Measurements from ENCODE around the gene KHDC1L. TPM values are rescaled to one million over a fixed set of nuclear protein-coding genes. Genes with fewer than 3 reads are reported as not detected.
"Not testable (repeated sequence)": the region's sequence is repeated elsewhere in the genome, so short reads cannot be mapped to it uniquely, and the experiment has no call there.

The KHDC1L gene, protein sequence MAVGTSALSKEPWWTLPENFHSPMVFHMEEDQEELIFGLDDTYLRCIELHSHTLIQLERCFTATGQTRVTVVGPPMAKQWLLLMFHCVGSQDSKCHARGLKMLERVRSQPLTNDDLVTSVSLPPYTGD
- 4.4 and 5.8 TPM in 2 replicates for total RNA-seq (2014; rRNA removed; shearing (Covaris generic); ENCODE audit: low replicate concordance)

DNA sequence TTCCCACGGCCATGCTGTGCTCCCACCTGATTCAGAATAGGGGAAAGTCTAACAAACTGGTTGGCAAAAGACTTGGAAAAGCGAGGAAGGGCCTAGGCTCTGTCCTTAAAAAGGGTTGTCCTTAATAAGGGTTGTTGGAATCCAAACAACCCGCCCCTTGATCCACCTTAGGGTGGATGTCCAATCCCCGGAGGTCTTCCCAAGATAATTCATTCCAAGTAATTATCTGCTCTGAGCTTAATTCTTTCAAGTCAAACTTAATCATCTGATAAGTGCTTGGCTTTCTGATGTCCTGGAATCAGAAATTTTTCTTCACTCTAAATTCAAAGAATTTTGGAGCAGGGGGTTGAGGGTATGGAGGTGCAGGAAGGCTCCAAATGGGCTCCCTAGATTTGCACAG, at the start of gene KHDC1L:
Gene KHDC1L (minus strand): TSS at position 101 of the 400 bp plus-strand sequence. CDS start 88 bp downstream, at position 13.
- H3K9ac ChIP-seq (ENCODE audit: low read length) = no peak within 1 kb of the TSS
- H2AFZ ChIP-seq (ENCODE audit: low read length) = no peak within 1 kb of the TSS
- no peaks in the 10 kb centered on the region for H3K9me2 ChIP-seq (replicated peaks; ENCODE audit: insufficient read depth, low read length)
- H3K4me1 ChIP-seq (ENCODE audit: low read length) = peaks cover 6% of the 10 kb centered on the region; the same call in 1 of the 2 replicates
- no peak within 1 kb of the TSS for H3K4me3 ChIP-seq (ENCODE audit: low read length)
- no peak for DNase-seq
- no peaks in the 10 kb centered on the region for H4K20me1 ChIP-seq (ENCODE audit: insufficient read depth, low read depth, low read length)
- H3K27ac ChIP-seq (ENCODE audit: low read length) = no peak within 1 kb of the TSS
- no peak within 1 kb of the TSS for H3K4me2 ChIP-seq (ENCODE audit: low read depth, low read length, poor library complexity, severe bottlenecking)
- no peaks in the 10 kb centered on the region for H3K36me3 ChIP-seq (ENCODE audit: insufficient read depth, low read length)
- H3K27me3 ChIP-seq (ENCODE audit: low read length) = no peaks in the 10 kb centered on the region
- no peaks in the 10 kb centered on the region for H3K79me2 ChIP-seq (ENCODE audit: low read length)
- no peaks in the 10 kb centered on the region for H3K9me3 ChIP-seq (ENCODE audit: low read length)

DNA sequence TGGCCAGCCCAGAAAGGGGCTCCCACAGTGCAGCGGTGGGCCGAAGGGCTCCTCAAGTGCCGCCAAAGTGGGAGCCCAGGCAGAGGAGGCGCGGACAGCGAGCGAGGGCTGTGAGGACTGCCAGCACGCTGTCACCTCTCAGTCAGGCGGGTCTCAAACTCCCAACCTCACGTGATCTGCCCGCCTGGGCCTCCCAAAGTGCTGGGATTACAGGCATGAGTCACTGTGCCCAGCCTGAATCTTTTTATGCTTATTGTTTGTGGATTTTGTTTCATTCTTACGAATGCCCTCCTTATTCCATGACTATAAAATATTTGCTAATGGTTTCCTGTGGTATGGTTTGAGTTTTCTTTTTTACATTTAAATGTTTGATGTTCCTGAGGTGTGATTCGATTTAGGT, 44.0 kb upstream of the KHDC1L start:
- peaks cover 13% of the 10 kb centered on the region for H3K4me1 ChIP-seq (ENCODE audit: low read length)
- not testable (repeated sequence) for H3K27ac ChIP-seq (ENCODE audit: low read length); DNase-seq; H3K9me2 ChIP-seq (replicated peaks; ENCODE audit: insufficient read depth, low read length); H3K36me3 ChIP-seq (ENCODE audit: insufficient read depth, low read length); H3K27me3 ChIP-seq (ENCODE audit: low read length); H2AFZ ChIP-seq (ENCODE audit: low read length); H3K9me3 ChIP-seq (ENCODE audit: low read length); H3K4me3 ChIP-seq (ENCODE audit: low read length); H3K9ac ChIP-seq (ENCODE audit: low read length); H3K4me2 ChIP-seq (ENCODE audit: low read depth, low read length, poor library complexity, severe bottlenecking); H4K20me1 ChIP-seq (ENCODE audit: insufficient read depth, low read depth, low read length)
- peaks cover 39% of the 10 kb centered on the region for H3K79me2 ChIP-seq (ENCODE audit: low read length)

- H3K27me3 ChIP-seq (ENCODE audit: low read length); H2AFZ ChIP-seq (ENCODE audit: low read length); H3K4me2 ChIP-seq (ENCODE audit: low read depth, low read length, poor library complexity, severe bottlenecking); H3K27ac ChIP-seq (ENCODE audit: low read length); H4K20me1 ChIP-seq (ENCODE audit: insufficient read depth, low read depth, low read length); H3K36me3 ChIP-seq (ENCODE audit: insufficient read depth, low read length); H3K9ac ChIP-seq (ENCODE audit: low read length); H3K9me3 ChIP-seq (ENCODE audit: low read length); H3K4me3 ChIP-seq (ENCODE audit: low read length); H3K9me2 ChIP-seq (replicated peaks; ENCODE audit: insufficient read depth, low read length); DNase-seq: not testable (repeated sequence)
- Histone ChIP-seq H3K79me2 (ENCODE audit: low read length) (peaks cover 41% of the 10 kb centered on the region), H3K4me1 (ENCODE audit: low read length) (peaks cover 17% of the 10 kb centered on the region)
Measured at GRCh38 chr6:73268896-73269295, 43.6 kb upstream of the KHDC1L start.

GRCh38 chr6:73264446-73264845, 39.1 kb upstream of the KHDC1L start:
- Histone ChIP-seq H4K20me1 (ENCODE audit: insufficient read depth, low read depth, low read length) (no peaks in the 10 kb centered on the region), H3K9me3 (ENCODE audit: low read length) (no peaks in the 10 kb centered on the region), H3K27me3 (ENCODE audit: low read length) (no peaks in the 10 kb centered on the region), H3K27ac (ENCODE audit: low read length) (no peak overlapping the region), H3K4me3 (ENCODE audit: low read length) (peak overlapping the region; percentile 81), H3K4me2 (ENCODE audit: low read depth, low read length, poor library complexity, severe bottlenecking) (peak overlapping the region; percentile 84), H3K36me3 (ENCODE audit: insufficient read depth, low read length) (0 out of 2 replicates have a peak, but pooled peaks cover 4% of the 10 kb centered on the region), H2AFZ (ENCODE audit: low read length) (no peak overlapping the region), H3K9me2 (replicated peaks; ENCODE audit: insufficient read depth, low read length) (no peaks in the 10 kb centered on the region), H3K4me1 (ENCODE audit: low read length) (peaks cover 37% of the 10 kb centered on the region), H3K79me2 (ENCODE audit: low read length) (peaks cover 54% of the 10 kb centered on the region), H3K9ac (ENCODE audit: low read length) (peak overlapping the region; percentile 92; the same call in 1 of the 2 replicates)
- DNase-seq = no peak

DNA sequence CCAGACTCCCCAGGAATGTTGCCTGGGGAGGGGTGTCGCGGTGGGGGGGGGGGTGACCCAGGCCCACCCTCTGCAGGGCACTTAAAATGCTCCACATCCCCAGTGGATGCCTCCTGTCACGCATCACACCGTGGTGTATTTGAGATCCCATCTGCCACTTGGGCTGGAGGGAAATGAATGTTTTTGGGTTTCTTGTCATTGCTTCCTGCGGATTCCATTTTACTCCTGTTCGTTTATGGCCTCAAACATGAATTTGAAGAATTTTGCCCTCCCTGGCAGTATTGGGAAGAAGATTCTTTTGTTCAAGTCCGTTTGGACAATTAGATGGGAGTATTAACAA, 38.2 kb upstream of the KHDC1L start:
- H3K9ac ChIP-seq (ENCODE audit: low read length) = peak overlapping the region; percentile 92
- H3K9me3 ChIP-seq (ENCODE audit: low read length) = no peaks in the 10 kb centered on the region
- no peaks in the 10 kb centered on the region for H3K9me2 ChIP-seq (replicated peaks; ENCODE audit: insufficient read depth, low read length)
- peak overlapping the region; percentile 81 for H3K4me3 ChIP-seq (ENCODE audit: low read length)
- H4K20me1 ChIP-seq (ENCODE audit: insufficient read depth, low read depth, low read length) = no peaks in the 10 kb centered on the region
- H3K27ac ChIP-seq (ENCODE audit: low read length) = peak overlapping the region; percentile 60; the same call in 1 of the 2 replicates
- H2AFZ ChIP-seq (ENCODE audit: low read length) = peak overlapping the region; percentile 63
- H3K27me3 ChIP-seq (ENCODE audit: low read length) = no peaks in the 10 kb centered on the region
- 0 out of 2 replicates have a peak, but pooled peaks cover 4% of the 10 kb centered on the region for H3K36me3 ChIP-seq (ENCODE audit: insufficient read depth, low read length)
- peak overlapping the region; percentile 84 for H3K4me2 ChIP-seq (ENCODE audit: low read depth, low read length, poor library complexity, severe bottlenecking)
- peaks cover 54% of the 10 kb centered on the region for H3K79me2 ChIP-seq (ENCODE audit: low read length)
- DNase-seq = peak; percentile 59
- H3K4me1 ChIP-seq (ENCODE audit: low read length) = peaks cover 39% of the 10 kb centered on the region

DNA sequence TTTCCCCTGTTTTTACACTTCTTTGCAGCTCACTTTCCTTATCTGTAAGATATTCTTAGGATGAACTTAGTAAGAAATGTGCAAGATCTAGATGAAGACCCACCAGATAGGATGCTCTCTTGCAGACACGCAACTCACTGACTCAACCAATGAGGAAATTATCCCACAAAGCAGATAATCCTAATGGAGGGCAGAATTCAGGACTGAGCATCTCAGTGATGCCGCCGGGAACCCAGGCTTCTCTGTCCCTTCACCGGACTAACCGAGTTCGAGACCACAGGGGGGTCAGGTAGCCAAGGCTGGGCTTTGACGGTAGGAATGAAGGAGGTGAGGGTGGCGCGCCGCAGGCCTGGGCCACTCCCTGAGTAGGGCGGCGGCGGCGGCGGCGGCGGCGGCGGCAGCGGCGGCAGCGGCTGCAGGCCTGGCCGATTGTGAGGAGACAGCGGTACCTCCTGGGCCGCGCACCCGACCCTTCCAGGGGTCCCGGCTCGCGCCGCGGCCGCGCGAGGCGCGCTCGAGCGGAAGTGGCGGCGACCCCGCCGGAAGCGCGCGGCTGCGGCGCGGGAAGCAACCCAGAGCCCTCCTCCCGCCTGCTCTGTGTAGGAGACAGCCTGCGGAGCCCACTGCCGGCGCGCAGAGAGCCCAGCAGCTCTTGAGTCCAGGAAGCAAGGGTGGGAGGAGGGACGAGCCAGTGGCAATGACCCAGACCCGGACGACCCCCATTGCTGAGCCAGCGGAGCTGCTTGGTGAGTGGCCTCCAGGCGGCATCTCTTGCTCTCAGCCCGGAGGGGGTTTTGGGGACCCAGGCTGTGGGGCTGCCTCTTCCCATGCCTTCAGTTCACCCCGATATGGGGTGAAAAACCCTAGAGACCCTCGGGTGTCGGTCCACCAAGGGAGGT, 37.6 kb upstream of the KHDC1L start, which contains the start of gene KHDC1:
Gene KHDC1 (minus strand): TSS at position 526 of the 899 bp plus-strand sequence. CDS start 20,679 bp downstream, outside the sequence.
- peak; percentile 91 for DNase-seq
- Histone ChIP-seq H4K20me1 (ENCODE audit: insufficient read depth, low read depth, low read length) (no peaks in the 10 kb centered on the region), H3K9me3 (ENCODE audit: low read length) (no peaks in the 10 kb centered on the region), H3K4me2 (ENCODE audit: low read depth, low read length, poor library complexity, severe bottlenecking) (peak within 1 kb of the TSS; percentile 84), H3K27me3 (ENCODE audit: low read length) (no peaks in the 10 kb centered on the region), H3K79me2 (ENCODE audit: low read length) (peaks cover 54% of the 10 kb centered on the region), H3K27ac (ENCODE audit: low read length) (peak within 1 kb of the TSS; percentile 60), H3K36me3 (ENCODE audit: insufficient read depth, low read length) (0 out of 2 replicates have a peak, but pooled peaks cover 4% of the 10 kb centered on the region), H3K9ac (ENCODE audit: low read length) (peak within 1 kb of the TSS; percentile 92), H2AFZ (ENCODE audit: low read length) (peak within 1 kb of the TSS; percentile 76), H3K4me3 (ENCODE audit: low read length) (peak within 1 kb of the TSS; percentile 81), H3K4me1 (ENCODE audit: low read length) (peaks cover 39% of the 10 kb centered on the region), H3K9me2 (replicated peaks; ENCODE audit: insufficient read depth, low read length) (no peaks in the 10 kb centered on the region)

GRCh38 chr6:73258721-73259120, 33.4 kb upstream of the KHDC1L start:
- H3K27me3 ChIP-seq (ENCODE audit: low read length) = no peaks in the 10 kb centered on the region
- no peaks in the 10 kb centered on the region for H3K9me2 ChIP-seq (replicated peaks; ENCODE audit: insufficient read depth, low read length)
- no peak overlapping the region for H3K27ac ChIP-seq (ENCODE audit: low read length)
- H2AFZ ChIP-seq (ENCODE audit: low read length) = no peak overlapping the region
- no peaks in the 10 kb centered on the region for H3K36me3 ChIP-seq (ENCODE audit: insufficient read depth, low read length)
- no peak overlapping the region for H3K4me3 ChIP-seq (ENCODE audit: low read length)
- DNase-seq = no peak
- H3K79me2 ChIP-seq (ENCODE audit: low read length) = peaks cover 15% of the 10 kb centered on the region
- H3K4me2 ChIP-seq (ENCODE audit: low read depth, low read length, poor library complexity, severe bottlenecking) = no peak overlapping the region
- H3K4me1 ChIP-seq (ENCODE audit: low read length) = peaks cover 21% of the 10 kb centered on the region
- no peak overlapping the region for H3K9ac ChIP-seq (ENCODE audit: low read length)
- H4K20me1 ChIP-seq (ENCODE audit: insufficient read depth, low read depth, low read length) = no peaks in the 10 kb centered on the region
- no peaks in the 10 kb centered on the region for H3K9me3 ChIP-seq (ENCODE audit: low read length)

DNA sequence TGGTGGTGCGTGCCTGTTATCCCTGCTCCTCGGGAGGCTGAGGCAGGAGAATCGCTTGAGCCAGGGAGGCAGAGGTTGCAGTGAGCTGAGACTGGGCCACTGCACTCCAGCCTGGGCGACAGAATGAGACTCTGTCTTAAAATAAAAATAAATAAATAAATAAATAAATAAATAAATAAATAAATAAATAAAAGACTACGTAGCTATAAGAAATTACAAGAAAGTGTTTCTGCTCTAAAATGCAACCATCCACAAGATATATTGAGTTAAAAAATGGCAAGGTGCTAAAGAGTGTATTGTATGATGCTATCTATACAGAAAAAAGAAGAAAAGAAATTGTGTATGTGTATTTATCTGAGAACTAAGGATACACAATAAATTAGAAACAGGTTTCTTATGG, 29.0 kb upstream of the KHDC1L start:
- not testable (repeated sequence) for H3K27ac ChIP-seq (ENCODE audit: low read length); H3K9me2 ChIP-seq (replicated peaks; ENCODE audit: insufficient read depth, low read length); H3K4me1 ChIP-seq (ENCODE audit: low read length); H3K4me3 ChIP-seq (ENCODE audit: low read length); H4K20me1 ChIP-seq (ENCODE audit: insufficient read depth, low read depth, low read length); DNase-seq; H3K79me2 ChIP-seq (ENCODE audit: low read length); H3K9me3 ChIP-seq (ENCODE audit: low read length); H3K27me3 ChIP-seq (ENCODE audit: low read length); H3K4me2 ChIP-seq (ENCODE audit: low read depth, low read length, poor library complexity, severe bottlenecking); H3K9ac ChIP-seq (ENCODE audit: low read length); H3K36me3 ChIP-seq (ENCODE audit: insufficient read depth, low read length); H2AFZ ChIP-seq (ENCODE audit: low read length)
